Activated naive CD4-positive, alpha-beta T cell (primary cell): ENCODE measurements around the gene MELK.

Source experiments
- DNase-seq, 4 experiments: peaks; one replicate each; lab custom pipeline; 2025; lab: John Stamatoyannopoulos, UW

The MELK gene

GRCh38 chr9:36676091-36676490 is 103.4 kb downstream of the MELK start:
- DNase-seq: no peak

GRCh38 chr9:36676778-36677485 is 104.2 kb downstream of the MELK start:
- DNase-seq: no peak

GRCh38 chr9:36677611-36678010 is 104.9 kb downstream of the MELK start:
- no peak for DNase-seq

- no peak for DNase-seq
Observed at GRCh38 chr9:36679710-36680109, 107.0 kb downstream of the MELK start.

- DNase-seq: no peak
Observed at GRCh38 chr9:36686471-36686870, 113.8 kb downstream of the MELK start.

GRCh38 chr9:36690412-36691168 is 117.9 kb downstream of the MELK start:
- DNase-seq: no peak

GRCh38 chr9:36691671-36692070 is 119.0 kb downstream of the MELK start:
- DNase-seq: no peak

- DNase-seq: no peak
Observed at GRCh38 chr9:36698984-36699383, 126.3 kb downstream of the MELK start.

GRCh38 chr9:36704148-36704547 is 131.5 kb downstream of the MELK start:
- no peak for DNase-seq

- no peak for DNase-seq
Observed at GRCh38 chr9:36713515-36714490, 141.1 kb downstream of the MELK start.

GRCh38 chr9:36716496-36716895 is 143.8 kb downstream of the MELK start:
- DNase-seq: no peak

- DNase-seq: no peak
Observed at GRCh38 chr9:36717276-36717675, 144.6 kb downstream of the MELK start.

GRCh38 chr9:36718612-36719011 is 145.9 kb downstream of the MELK start:
- no peak for DNase-seq

GRCh38 chr9:36720043-36720442 is 147.3 kb downstream of the MELK start:
- no peak for DNase-seq

GRCh38 chr9:36721846-36722588 is 149.3 kb downstream of the MELK start:
- no peak for DNase-seq

- no peak for DNase-seq
Observed at GRCh38 chr9:36725777-36726356, 153.2 kb downstream of the MELK start.
